ENCODE data around the gene PBX2. TPM values are rescaled to one million over a fixed set of nuclear protein-coding genes. Genes with fewer than 3 reads are reported as not detected.
"Not testable (repeated sequence)": the region's sequence is repeated elsewhere in the genome, so short reads cannot be mapped to it uniquely, and the experiment has no call there.

The PBX2 gene
- total RNA-seq, 4 donors from 2014 or later: 43.6 to 95.9 (median 59.3) TPM

DNA sequence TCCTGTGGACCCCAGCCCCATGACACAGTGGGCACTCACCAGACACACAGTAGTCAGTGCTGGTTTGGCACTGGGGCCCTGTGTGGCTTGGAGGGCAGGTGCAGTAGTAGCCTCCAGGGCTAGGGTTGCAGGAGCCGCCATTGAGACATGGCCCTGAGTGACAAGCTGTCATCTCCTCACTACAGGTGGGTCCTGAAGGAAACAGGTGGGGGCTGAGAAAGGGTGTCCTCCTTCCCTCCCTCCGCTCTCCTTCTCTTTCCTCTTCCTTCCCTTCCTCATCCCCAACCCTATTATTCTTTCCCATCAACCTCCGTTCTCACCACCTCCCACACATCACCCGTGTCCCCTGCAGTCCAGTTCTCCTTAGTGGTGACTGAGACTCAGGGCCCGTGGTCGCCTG is 23.6 kb upstream of the PBX2 start:
- Histone ChIP-seq H3K9me3 (no peaks in the 10 kb centered on the region), H3K27ac (replicated peaks in 1 of 4) (no peak overlapping the region), H3K4me1 (no peaks in the 10 kb centered on the region), H3K36me3 (peaks cover 0 to 69% (median 0%) of the 10 kb centered on the region in 4 donors), H3K27me3 (no peaks in the 10 kb centered on the region), H3K4me3 (no peak overlapping the region)
- 82% methylated on average over 6 of the region's 6 CpGs for WGBS
- no peak for DNase-seq (ENCODE audit: extremely low spot score)
- intact Hi-C loops (cut with DNase I): no loop called here
- TF ChIP-seq POLR2AphosphoS5 (IDR thresholded peaks at IDR 0.05): no peak
- TF ChIP-seq, protein P1, sequence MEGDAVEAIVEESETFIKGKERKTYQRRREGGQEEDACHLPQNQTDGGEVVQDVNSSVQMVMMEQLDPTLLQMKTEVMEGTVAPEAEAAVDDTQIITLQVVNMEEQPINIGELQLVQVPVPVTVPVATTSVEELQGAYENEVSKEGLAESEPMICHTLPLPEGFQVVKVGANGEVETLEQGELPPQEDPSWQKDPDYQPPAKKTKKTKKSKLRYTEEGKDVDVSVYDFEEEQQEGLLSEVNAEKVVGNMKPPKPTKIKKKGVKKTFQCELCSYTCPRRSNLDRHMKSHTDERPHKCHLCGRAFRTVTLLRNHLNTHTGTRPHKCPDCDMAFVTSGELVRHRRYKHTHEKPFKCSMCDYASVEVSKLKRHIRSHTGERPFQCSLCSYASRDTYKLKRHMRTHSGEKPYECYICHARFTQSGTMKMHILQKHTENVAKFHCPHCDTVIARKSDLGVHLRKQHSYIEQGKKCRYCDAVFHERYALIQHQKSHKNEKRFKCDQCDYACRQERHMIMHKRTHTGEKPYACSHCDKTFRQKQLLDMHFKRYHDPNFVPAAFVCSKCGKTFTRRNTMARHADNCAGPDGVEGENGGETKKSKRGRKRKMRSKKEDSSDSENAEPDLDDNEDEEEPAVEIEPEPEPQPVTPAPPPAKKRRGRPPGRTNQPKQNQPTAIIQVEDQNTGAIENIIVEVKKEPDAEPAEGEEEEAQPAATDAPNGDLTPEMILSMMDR (IDR thresholded peaks at IDR 0.05): no peak
- no peak for TF ChIP-seq POLR2A (IDR thresholded peaks at IDR 0.05; ENCODE audit: low read depth)
- no peak for TF ChIP-seq EP300 (IDR thresholded peaks at IDR 0.05)

DNA sequence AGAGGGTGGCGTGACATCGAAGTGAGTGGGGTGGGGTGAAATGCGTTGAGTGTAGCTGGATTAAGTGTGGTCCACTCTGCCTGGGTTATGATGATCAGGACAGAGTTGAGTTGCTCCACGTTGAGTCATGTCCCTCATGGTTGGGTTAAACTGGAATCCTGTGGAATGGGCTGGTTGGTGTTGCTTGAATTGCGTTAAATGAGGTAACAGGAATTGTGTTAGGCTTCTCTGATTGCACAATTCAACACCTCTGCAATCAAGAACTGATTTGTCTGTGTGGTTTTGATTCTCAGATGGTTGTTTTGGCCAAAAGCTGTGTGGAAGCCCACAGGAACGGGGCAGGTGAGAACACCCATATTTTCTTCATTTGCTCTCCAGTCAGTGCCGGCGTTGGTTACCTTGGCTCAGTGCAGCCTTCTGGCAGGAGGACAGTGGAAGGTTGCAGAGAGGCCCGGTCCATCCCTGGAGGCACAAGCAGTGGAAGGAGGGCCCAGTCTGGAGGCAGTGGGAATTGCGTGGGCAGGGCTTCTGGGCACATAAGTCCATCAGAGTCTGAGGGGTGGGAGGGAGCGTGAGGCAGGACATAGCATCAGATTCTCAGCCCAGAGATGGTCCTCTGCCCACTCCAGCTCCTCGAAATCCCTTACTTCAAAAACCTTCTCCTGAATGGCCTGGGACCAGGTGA is 22.2 kb upstream of the PBX2 start:
- TF ChIP-seq POLR2A (IDR thresholded peaks at IDR 0.05; ENCODE audit: low read depth) (no peak), EP300 (IDR thresholded peaks at IDR 0.05) (no peak), POLR2AphosphoS5 (IDR thresholded peaks at IDR 0.05) (no peak)
- TF ChIP-seq, protein P1 (IDR thresholded peaks at IDR 0.05): no peak
- DNase-seq (ENCODE audit: extremely low spot score): no peak
- H3K36me3 ChIP-seq: peaks cover 0 to 57% (median 0%) of the 10 kb centered on the region in 4 donors
- H3K27me3 ChIP-seq: no peaks in the 10 kb centered on the region
- WGBS: 72% methylated on average over 12 of the region's 12 CpGs
- no peak overlapping the region for H3K4me3 ChIP-seq
- no peaks in the 10 kb centered on the region for H3K9me3 ChIP-seq
- H3K27ac ChIP-seq (replicated peaks in 1 of 4): no peak overlapping the region
- intact Hi-C loops (cut with DNase I): no loop called here
- H3K4me1 ChIP-seq: no peaks in the 10 kb centered on the region

DNA sequence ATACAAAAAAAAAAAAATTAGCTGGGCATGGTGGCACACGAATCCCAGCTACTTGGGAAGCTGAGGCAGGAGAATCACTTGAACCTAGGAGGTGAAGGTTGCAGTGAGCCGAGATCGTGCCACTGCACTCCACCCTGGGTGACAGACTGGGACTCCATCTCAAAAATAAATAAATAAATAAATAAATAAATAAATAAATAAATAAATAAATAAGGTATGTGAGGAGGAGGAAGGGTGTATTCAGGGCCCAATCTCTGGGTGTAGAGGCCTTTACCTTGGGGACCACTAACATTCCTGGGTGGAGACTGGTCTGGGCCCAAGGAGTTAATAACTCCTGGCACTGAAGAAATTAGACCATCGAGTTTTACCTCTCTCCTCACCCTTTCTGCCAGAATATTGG is 21.4 kb upstream of the PBX2 start:
- H3K9me3 ChIP-seq; DNase-seq (ENCODE audit: extremely low spot score); H3K27me3 ChIP-seq; H3K4me1 ChIP-seq; H3K27ac ChIP-seq (replicated peaks in 1 of 4); intact Hi-C loops (cut with DNase I); H3K4me3 ChIP-seq: not testable (repeated sequence)
- peaks cover 0 to 56% (median 0%) of the 10 kb centered on the region in 4 donors for H3K36me3 ChIP-seq
- WGBS: 86% methylated on average over 4 of the region's 4 CpGs

DNA sequence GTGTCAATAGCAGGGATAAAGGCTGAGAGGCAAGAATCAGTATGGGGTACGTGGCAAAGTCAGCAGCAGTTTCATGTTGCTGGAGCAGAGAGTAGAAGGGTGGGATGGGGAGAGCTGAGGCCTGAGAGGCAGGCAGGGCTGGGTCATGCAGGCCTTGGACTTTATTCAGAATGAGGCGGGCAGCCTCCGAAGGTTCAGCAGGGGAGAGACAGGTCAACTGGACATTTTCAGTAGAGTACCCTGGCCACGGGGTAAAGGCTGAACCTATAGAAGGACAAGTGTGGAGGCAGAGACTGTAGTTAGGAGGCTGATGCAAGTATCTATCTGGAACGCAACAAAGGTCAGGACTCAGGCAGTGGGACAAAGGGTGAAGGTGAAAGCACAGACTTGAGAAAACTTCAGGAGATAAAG is 20.2 kb upstream of the PBX2 start:
- H3K27me3 ChIP-seq: no peaks in the 10 kb centered on the region
- peaks cover 0 to 53% (median 0%) of the 10 kb centered on the region in 4 donors for H3K36me3 ChIP-seq
- H3K9me3 ChIP-seq: no peaks in the 10 kb centered on the region
- intact Hi-C loops (cut with DNase I): no loop called here
- no peak for DNase-seq (ENCODE audit: extremely low spot score)
- no peaks in the 10 kb centered on the region for H3K4me1 ChIP-seq
- no peak overlapping the region for H3K4me3 ChIP-seq
- H3K27ac ChIP-seq (replicated peaks in 1 of 4): no peak overlapping the region
- 83% methylated on average over 5 of the region's 5 CpGs for WGBS
- TF ChIP-seq EP300 (IDR thresholded peaks at IDR 0.05) (no peak), POLR2AphosphoS5 (IDR thresholded peaks at IDR 0.05) (no peak), POLR2A (IDR thresholded peaks at IDR 0.05; ENCODE audit: low read depth) (no peak)
- TF ChIP-seq, protein P1 (IDR thresholded peaks at IDR 0.05): no peak

DNA sequence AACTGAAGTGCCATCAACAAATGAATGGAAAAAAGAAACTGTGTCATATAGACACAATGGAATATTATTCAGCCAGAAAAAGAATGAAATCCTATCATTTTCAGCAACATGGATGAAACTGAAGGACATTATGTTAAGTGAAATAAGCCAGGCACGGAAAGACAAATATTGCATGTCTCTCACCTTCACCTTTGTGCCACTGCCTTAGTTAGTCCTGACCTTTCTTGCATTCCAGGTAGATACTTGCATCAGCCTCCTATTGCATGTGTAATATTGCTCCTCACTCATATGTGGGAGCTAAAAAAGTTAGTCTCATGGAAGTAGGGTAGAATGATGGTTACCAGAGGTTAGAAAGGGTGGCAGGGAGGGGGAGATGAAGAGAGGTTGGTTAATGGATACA is 19.0 kb upstream of the PBX2 start:
- Histone ChIP-seq H3K36me3 (peaks cover 0 to 57% (median 0%) of the 10 kb centered on the region in 4 donors), H3K9me3 (no peaks in the 10 kb centered on the region), H3K27ac (replicated peaks in 1 of 4) (no peak overlapping the region), H3K4me3 (no peak overlapping the region), H3K4me1 (no peaks in the 10 kb centered on the region), H3K27me3 (peaks cover 0 to 2% (median 0%) of the 10 kb centered on the region in 4 donors)
- DNase-seq (ENCODE audit: extremely low spot score): no peak
- no peak for TF ChIP-seq POLR2AphosphoS5 (IDR thresholded peaks at IDR 0.05)
- TF ChIP-seq, protein P1 (IDR thresholded peaks at IDR 0.05): no peak
- TF ChIP-seq EP300 (IDR thresholded peaks at IDR 0.05): no peak
- no peak for TF ChIP-seq POLR2A (IDR thresholded peaks at IDR 0.05; ENCODE audit: low read depth)
- intact Hi-C loops (cut with DNase I): no loop called here
- 87% methylated on average over 1 of the region's 1 CpG for WGBS
